GM12874 (cell line): ENCODE measurements around the gene STKLD1.

Source experiments
- TF ChIP-seq, protein P1 (sequence below): IDR thresholded peaks from 2 replicates; pipeline ENCODE4 v1.5.1; 2011; ENCODE audit warnings: low read depth, mild to moderate bottlenecking, control low read depth, low read length, moderate library complexity; ENCODE audit not compliant: insufficient read depth

STKLD1 gene

DNA sequence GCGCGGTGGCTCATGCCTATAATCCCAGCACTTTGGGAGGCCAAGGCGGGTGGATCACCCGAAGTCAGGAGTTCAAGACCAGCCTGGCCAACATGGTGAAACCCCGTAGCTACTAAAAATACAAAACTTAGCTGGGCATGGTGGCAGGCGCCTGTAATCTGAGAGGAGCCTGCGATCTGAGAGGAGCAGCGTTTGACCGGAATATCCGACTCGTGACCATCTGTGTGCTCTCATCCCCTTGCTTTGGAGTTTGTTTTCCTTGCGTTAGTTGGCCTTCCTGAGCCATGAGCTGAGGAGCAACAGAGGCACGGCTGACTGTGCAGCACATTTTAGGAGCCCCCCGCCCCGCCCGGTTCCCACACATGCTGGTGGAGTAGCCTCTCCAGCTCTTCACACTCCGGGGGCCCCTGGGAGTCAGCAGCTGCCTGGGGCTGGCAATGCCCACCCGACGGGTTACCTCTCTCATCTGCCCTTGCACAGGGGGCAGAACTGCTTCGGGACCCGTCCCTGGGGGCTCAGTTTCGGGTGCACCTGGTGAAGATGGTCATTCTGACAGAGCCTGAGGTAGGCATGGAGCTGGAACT lies 49.0 kb downstream of the STKLD1 start:
- TF ChIP-seq, protein P1, sequence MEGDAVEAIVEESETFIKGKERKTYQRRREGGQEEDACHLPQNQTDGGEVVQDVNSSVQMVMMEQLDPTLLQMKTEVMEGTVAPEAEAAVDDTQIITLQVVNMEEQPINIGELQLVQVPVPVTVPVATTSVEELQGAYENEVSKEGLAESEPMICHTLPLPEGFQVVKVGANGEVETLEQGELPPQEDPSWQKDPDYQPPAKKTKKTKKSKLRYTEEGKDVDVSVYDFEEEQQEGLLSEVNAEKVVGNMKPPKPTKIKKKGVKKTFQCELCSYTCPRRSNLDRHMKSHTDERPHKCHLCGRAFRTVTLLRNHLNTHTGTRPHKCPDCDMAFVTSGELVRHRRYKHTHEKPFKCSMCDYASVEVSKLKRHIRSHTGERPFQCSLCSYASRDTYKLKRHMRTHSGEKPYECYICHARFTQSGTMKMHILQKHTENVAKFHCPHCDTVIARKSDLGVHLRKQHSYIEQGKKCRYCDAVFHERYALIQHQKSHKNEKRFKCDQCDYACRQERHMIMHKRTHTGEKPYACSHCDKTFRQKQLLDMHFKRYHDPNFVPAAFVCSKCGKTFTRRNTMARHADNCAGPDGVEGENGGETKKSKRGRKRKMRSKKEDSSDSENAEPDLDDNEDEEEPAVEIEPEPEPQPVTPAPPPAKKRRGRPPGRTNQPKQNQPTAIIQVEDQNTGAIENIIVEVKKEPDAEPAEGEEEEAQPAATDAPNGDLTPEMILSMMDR, result no peak

- TF ChIP-seq, protein P1, result no peak
These were observed 49.8 kb downstream of the STKLD1 start for GRCh38 chr9:133426011-133426410.

DNA sequence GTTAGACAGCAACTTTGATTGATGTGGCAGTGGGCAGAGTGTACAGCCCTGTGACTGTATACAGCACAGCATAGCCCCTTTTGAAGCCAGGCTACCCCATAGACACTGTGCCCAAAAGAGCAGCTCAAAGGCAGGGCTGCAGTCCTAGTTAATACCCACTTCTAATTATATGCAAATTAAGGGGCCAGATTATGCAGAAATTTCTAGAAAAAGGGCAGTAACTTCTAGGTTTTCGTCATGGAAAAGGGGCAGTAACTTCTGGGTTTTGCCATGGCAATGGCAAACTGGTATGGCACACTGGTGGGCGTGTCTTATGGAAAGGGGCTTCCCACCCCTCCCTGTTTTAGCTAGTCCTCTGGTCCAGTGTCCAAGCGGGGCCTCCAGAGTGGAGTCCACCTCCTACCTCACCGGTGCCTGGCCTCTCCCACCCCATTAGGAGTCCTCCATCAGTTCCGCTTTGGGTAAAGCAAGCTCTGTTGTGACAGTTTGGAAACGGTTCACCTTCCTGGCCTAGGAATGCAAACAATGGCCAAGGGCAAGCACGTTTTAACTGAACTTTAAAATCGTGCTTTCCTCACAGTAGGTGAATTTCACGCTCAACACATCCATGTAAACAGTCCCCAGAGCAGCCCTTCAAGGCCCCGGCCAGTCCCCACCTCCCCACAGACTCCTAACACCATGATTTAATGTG lies 51.6 kb downstream of the STKLD1 start:
- TF ChIP-seq, protein P1, result no peak

DNA sequence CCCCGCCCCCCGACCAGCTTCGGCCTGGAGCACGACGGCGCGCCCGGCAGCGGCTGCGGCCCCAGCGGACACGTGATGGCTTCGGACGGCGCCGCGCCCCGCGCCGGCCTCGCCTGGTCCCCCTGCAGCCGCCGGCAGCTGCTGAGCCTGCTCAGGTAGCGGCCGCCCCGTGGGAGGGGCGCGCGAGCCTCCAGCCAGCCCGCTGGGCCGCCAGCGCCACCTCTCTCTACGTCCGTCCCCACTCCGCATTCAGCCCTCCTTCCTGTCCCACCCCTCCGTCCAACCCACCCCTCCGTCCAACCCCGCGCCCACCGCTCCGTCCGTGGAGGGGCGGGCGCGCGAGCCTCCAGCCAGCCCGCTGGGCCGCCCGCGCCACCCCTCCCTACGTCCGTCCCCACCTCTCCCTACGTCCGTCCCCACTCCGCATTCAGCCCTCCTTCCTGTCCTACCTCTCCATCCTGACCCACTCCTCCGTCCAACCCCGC lies 52.5 kb downstream of the STKLD1 start:
- TF ChIP-seq, protein P1, result no peak

DNA sequence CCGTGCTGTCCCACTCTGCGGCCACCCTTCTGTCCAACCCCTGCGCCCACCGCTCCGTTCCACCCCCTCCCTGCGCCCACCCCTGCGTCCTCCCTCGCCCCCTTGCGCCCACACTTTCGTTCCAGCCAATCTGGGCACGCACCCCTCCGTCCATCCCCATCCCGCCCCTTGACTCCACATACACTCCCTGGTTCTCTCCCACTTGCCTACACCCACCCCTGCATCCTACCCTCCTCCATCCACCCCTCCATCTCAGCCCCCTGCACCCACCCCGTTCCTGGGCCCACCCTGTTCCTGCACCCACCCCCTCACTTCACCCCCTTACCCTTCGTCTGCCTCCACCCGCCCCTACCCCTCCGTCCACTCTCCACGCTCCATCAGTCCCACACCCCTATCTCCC lies 53.0 kb downstream of the STKLD1 start:
- TF ChIP-seq, protein P1, result no peak

GRCh38 chr9:133429641-133430161 lies 53.5 kb downstream of the STKLD1 start:
- TF ChIP-seq, protein P1, result no peak

DNA sequence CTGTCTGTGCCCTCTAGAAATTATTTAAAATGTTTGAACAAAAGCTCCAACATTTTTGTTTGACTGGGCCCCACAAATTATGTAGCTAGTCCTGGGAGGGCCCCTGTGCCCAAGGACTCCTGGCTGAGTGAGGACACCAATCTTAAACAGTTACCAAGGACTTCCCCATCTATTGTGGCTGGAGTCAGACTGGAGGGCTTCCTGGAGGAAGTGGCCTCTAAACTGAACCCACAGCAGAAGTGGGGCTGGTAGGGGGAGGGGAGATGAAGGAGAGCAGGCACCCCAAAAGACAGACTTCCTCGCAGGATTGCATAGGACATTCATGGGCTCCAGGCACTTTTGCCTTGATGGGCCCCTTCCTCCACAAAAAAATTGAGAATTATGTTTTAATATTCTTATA lies 54.1 kb downstream of the STKLD1 start:
- TF ChIP-seq, protein P1, result no peak
